NCI-H2227 treated with DMSO at 0.1 percent for 48 hours (cell line): ENCODE data around the gene NUDT9.
"Not testable (repeated sequence)": the region's sequence is repeated elsewhere in the genome, so short reads cannot be mapped to it uniquely, and the experiment has no call there.

Experiments
- DNase-seq: peaks from one replicate; lab custom pipeline; 2025; lab: John Stamatoyannopoulos, UW

Gene NUDT9, protein sequence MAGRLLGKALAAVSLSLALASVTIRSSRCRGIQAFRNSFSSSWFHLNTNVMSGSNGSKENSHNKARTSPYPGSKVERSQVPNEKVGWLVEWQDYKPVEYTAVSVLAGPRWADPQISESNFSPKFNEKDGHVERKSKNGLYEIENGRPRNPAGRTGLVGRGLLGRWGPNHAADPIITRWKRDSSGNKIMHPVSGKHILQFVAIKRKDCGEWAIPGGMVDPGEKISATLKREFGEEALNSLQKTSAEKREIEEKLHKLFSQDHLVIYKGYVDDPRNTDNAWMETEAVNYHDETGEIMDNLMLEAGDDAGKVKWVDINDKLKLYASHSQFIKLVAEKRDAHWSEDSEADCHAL

DNA sequence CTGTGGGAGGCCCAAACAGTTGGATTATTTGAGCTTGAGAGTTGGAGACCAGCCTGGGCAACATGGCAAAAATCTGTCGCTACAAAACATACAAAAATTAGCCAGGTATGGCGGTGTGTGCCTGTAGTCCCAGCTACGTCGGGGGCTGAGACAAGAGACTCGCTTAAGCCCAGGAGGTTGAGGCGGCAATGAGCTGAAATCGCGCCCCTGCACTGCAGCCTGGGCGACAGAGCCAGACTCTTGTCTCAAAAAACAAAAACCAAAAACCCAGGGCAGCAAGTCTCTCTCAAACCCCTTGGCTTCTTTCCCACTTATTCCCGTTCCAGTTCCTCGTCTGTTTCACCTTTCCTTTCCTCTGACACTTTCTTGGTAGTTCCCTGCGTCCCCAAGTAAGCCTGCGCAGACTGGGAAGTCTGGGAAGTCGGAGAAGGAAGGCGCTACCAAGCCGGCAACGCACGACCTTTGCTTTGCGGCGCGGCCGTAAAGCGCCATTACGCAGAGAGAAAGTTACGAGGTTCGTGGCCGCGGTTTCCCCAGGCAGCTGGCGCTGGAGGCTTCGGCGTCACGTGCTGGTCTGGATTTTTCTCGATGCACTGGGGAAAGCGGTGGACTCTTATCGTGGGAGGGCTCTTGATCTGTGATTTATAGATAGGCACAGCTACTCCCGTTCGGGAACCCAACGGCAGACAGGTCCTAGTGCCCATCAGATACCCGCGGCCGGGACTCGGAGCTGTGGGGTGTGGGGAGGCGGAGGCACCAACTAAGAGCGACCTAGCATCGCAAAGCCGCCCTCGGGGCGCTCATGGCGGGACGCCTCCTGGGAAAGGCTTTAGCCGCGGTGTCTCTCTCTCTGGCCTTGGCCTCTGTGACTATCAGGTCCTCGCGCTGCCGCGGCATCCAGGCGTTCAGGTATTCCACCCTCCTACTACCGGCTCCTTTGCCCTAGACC lies at the start of gene NUDT9:
Gene NUDT9, plus strand, starts transcription at position 470 of the 949 bp plus-strand sequence. Its CDS starts 333 bp downstream, at position 803.
- peak; percentile 87 for DNase-seq

DNA sequence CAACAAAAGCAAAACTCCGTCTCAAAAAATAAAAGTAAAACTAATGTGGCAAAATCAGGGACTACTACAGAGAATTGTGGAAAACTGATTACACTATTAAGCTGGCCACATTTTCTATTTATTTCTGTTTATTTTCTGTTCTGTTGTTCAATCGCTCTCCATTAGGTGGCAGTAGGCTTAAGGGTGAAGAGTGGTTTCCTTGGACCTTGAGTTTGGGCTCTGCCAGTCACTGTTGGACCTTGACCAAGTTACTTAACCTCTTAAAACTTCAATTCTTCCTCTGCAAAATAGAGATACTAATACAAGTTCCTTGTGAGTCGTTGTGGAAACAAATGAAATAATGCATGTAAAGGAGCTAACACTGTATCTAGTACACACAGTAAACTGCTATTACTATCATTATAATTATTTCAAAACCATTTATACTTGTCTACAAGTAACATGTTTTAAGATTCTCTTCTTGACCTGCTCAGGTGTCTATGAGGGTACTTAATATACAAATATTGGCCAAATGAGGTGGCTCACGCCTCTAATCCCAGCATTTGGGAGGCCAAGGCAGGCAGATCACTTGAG lies 46.6 kb upstream of the NUDT9 start:
- peak; percentile 3 for DNase-seq

DNA sequence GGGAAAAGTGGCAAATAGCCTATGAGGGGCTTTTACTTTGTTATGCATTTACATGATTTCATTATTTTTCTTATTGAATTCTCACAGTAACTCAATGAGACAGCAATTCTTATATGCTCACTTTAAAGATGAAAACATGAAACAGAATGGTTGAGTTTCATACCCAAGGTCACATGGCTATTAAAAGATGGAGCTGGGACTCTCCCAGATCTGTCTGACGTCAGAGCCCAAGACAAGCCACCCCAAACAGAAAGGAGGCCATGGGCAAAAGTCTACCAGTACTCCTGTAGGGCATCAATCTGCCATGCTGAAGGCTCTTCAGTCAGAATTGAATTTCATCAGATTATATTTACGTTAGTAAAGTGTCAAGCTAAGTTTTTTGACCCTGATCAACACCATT lies 44.6 kb upstream of the NUDT9 start:
- no peak for DNase-seq

DNA sequence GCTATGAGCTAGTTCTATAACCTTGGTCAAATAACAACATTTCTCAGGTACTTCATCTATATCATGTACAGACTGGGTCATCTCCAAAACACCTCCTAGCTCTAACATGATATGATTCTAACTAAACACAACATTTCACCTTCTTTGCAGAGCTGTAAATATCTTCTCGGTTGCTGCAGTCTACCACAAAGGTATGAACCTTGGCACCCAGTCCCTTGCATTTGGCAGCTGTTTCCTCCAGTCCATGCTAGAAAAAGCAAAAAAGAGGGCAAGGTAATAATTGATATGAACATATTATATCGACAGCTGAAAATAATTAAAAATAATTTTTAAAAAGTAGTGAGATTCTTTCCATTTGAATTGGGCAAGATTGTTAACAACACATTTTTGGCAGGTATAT lies 40.3 kb upstream of the NUDT9 start:
- DNase-seq: no peak

- no peak for DNase-seq
Measured at GRCh38 chr4:87382931-87383330, 39.4 kb upstream of the NUDT9 start.

DNA sequence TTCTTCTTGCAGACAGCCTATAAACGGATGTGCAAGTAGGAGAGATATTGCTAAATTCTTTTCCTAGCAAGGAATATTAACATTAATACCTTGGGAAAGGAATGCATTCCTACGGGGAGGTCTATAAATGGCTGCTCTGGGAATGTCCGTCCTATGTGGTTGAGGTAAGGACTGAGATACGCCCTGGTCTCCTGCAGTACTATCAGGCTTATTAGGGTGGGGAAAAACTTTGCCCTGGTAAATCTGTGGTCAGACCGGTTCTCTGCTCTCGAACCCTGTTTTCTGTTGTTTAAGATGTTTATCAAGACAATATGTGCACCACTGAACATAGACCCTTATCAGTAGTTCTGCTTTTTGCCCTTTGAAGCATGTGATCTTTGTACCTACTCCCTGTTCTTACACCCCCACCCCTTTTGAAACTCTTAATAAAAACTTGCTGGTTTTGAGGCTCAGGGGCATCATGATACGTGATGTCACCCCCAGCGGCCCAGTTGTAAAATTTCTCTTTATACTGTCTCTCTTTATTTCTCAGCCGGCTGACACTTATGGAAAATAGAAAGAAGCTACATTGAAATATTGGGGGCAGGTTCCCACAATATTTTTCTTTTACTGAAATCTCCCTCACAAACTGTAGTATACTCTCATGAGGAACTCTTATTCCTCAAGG lies 37.8 kb upstream of the NUDT9 start:
- not testable (repeated sequence) for DNase-seq

GRCh38 chr4:87387237-87387636 lies 35.1 kb upstream of the NUDT9 start:
- DNase-seq: no peak

DNA sequence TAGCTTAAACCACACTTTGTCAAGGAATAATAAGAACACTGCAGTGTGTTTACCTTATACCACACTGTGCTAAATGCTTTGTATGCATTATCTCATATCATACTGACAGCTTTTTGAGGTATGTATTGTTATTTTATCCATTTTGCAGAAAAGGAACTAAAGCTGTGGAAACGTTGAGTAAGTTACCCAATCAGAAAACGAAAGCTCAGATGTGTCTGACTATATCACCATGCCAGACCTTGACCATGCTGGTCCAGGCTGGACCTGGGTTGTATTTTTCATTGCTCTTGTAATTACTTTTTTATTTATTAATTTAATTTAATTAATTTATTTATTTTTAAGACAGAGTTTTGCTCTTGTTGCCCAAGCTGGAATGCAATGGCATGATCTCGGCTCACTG lies 33.5 kb upstream of the NUDT9 start:
- DNase-seq: no peak

DNA sequence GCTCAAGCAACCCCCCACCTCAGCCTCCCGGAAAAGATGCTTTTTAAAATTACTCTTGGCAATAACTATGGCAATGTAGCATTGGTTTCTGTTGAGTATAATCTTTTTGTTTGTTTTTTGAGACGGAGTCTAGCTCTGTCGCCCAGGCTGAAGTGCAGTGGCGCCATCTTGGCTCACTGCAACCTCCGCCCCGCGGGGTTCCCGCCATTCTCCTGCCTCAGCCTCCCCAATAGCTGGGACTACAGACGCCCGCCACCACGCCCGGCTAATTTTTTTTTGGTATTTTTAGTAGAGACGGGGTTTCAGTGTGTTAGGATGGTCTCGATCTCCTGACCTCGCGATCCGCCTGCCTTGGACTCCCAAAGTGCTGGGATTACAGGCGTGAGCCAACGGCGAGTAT lies 32.3 kb upstream of the NUDT9 start:
- DNase-seq: not testable (repeated sequence)

DNA sequence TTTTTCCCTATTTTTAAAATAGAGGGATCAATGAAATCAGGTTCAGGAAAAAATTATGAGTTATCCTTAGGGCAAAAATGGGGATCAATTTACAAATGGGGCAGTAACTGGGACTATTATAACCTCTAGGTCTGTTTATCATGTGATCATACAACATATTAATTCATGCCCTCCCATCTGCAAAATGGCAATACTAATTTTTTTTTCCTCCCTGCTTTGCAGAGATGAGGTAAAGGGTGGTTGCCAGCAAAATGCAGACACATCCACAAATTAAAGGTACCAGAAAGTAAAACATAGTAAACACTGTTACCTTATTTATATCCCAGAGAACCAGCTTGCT lies 31.9 kb upstream of the NUDT9 start:
- peak; percentile 26 for DNase-seq

DNA sequence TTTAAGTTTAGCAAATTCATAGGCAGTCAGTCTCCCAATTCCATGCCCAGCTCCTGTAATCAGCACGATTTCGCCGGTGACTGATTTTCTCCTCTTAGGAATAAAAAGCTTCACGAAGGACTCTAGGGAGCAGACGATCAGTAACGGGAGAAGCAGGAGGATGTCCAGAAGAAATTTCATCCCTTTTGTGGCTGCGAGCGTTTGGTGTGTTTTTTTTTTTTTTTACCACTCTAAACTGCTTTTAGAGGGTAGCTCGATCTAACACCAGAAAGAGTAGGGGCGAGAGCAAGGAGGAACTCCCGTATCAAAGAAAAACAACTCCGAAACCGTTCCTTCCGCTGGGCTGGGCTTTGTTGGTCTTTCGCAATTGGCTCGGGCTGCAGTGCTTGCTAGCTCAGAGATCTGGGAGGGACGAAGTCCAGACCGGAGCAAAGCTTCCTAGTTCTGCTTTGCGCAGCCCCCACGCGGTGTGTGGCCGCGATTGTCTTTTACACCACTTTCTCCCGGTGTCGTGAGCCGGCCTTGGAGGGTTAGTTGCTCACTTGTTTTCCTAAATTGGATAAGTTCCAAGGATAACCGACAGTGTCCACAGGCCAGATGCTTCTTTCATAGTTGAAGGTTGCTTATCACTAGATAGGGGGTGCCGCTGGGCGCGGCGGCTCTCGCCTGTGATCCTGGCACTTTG lies 31.3 kb upstream of the NUDT9 start, which contains the start of gene HSD17B11:
Gene HSD17B11, minus strand, starts transcription at position 298 of the 685 bp plus-strand sequence. Its CDS starts 118 bp downstream, at position 180.
- DNase-seq: peak; percentile 86

GRCh38 chr4:87391576-87392054 lies 30.8 kb upstream of the NUDT9 start:
- peak; percentile 35 for DNase-seq

DNA sequence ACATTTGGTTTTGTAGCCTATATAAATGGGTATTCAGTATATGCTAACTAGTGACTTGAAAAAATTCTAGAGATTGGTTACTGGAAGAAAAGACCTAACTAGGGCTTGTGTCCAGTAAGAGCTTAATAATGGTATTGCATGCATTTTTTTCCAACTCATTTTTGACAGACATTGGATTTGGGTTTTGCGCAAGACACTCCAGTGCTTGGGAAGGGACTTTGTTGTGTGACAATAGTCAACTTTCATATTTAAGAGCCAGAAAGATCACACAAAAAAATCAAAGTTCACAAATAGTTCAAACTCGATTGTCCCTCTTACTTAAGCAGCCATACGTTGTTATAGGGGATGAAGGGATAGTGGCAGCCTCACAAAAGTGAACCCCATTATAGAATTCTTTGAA lies 30.2 kb upstream of the NUDT9 start:
- DNase-seq: no peak

- DNase-seq: not testable (repeated sequence)
Measured at GRCh38 chr4:87395073-87395472, 27.3 kb upstream of the NUDT9 start.

GRCh38 chr4:87395851-87396250 lies 26.5 kb upstream of the NUDT9 start:
- DNase-seq: not testable (repeated sequence)

DNA sequence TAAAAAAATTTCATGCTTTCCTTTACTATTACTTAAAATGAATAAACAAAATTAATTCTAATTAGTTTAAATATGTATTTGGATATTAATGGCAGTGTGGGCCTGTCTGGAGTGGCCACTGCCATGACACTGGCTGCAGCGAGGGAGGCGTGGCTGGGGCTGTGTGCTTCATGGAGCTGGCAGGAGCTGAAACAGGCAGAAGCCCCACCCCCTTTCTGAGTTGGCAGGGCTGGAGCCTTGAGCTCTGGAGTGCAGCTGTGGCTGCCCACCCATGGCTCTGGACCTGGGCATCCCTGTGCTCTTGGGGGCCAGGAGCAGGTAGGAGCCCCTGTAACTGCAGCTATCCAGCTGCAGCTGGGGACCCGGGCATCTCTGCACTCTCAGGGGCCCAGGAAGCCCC lies 23.2 kb upstream of the NUDT9 start:
- no peak for DNase-seq

DNA sequence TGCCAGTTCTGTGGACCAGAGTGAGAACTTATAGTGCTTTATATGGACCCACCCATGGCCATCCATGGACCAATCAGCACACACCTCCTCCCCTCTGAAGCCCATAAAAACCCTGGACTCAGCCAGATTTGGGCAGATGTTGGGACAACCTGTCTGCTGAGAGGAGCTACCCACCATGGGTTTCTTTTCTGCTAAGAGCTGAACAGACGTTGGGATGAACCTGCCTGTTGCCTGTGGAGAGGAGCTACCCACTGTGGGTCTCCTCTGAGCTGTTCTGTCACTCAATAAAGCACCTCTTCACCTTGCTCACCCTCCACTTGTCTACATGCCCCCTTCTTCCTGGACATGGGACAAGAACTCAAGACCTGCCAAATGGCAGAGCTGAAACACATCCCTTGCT lies 22.4 kb upstream of the NUDT9 start:
- no peak for DNase-seq

DNA sequence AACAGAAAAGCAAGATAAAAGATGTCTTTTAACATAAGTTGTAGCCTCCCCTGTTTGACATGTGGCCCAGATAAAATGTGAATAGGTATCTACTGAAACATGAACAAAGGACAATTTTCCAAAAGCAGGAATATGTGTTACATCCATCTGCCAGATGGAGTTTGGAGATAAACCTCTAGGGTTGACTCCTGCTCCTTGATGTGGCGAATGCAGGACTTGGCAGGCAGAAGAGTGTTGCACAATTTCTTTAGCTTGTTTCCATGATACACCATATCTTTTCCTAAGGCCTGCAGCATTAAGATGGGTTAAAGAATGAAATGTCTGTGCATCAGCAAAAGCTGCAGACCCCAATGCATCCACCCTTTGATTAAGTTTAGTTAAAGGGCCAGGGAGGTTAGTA lies 18.6 kb upstream of the NUDT9 start:
- DNase-seq: not testable (repeated sequence)

- no peak for DNase-seq
Measured at GRCh38 chr4:87405211-87405820, 17.1 kb upstream of the NUDT9 start.

GRCh38 chr4:87406462-87406861 lies 15.9 kb upstream of the NUDT9 start:
- DNase-seq: no peak

DNA sequence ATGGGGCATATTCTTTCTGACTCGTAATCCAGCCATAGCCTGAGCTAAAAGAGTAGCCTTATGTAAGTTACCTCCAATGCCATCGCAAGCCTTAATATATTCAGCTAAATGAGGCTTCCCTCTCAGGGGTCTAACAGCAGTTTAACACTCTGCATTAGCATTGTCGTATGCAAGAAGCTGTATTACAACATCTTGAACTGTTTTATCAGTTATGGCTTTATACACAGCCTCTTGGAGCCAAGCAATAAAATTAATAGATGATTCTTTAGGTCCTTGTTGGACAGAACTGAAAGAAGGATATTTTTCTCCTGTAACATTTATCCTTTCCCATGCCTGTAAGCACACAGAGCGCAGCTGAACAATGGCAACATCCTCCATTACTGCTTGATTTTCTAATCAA lies 15.5 kb upstream of the NUDT9 start:
- DNase-seq: not testable (repeated sequence)
